Activated naive CD4-positive, alpha-beta T cell treated with anti-CD3 and anti-CD28 coated beads, Interleukin-2, amount 50 U/mL, for 24 hours (primary cell): ENCODE data around the gene AP3S2.
"Not testable (repeated sequence)": the region's sequence is repeated elsewhere in the genome, so short reads cannot be mapped to it uniquely, and the experiment has no call there.

ENCODE experiments used
- H3K27ac Mint-ChIP-seq: one replicate; pipeline ENCODE4 v1.8.0; 2021; ENCODE audit warnings: mild to moderate bottlenecking, mixed read lengths
- H3K27me3 Mint-ChIP-seq: one replicate; pipeline ENCODE4 v1.8.0; 2021; ENCODE audit warnings: mixed read lengths
- H3K36me3 Mint-ChIP-seq: one replicate; pipeline ENCODE4 v1.8.0; 2021; ENCODE audit warnings: mixed read lengths
- H3K4me1 Mint-ChIP-seq: one replicate; pipeline ENCODE4 v1.8.0; 2021; ENCODE audit warnings: mixed read lengths
- H3K4me3 Mint-ChIP-seq: one replicate; pipeline ENCODE4 v1.8.0; 2021; ENCODE audit warnings: mild to moderate bottlenecking, mixed read lengths
- H3K9me3 Mint-ChIP-seq: one replicate; pipeline ENCODE4 v1.8.0; 2021; ENCODE audit warnings: mixed read lengths

Gene AP3S2

DNA sequence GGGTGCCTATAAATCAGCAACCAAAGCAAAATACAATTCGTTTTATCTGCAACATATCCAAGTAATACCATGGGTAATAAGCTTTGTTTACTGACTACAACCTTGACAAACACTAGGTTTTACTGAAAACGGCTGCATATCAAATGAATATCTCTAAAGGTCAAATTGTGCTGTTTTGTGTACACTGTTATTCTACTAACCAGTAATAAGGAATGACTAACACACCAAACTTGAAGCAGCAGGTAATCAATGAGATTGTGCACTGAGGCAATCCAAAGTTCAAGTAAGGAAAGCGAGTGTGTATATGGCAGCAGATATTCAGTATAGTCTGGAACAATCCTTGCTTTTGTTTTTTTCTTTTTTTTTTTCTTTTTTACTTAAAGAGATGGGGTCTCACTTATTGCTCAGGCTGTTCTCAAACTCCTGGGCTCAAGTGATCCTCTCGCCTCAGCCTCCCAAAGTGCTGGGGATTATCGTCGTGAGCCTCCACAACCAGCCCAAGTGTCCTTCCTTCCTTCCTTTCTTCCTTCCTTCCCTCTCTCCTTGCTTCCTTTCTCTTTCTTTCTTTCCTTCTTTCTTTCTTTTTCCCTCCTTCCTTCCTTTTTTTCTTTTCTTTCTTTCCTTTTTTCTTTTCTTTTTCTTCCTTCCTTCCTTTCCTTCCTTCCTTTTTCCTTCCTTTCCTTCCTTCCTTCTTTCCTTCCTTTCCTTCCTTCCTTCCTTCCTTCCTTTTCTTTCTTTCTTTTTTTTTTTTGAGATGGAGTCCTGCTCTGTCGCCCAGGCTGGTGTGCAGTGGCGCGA lies 34.9 kb downstream of the AP3S2 start:
- Mint-ChIP-seq H3K4me1 (no peaks in the 10 kb centered on the region), H3K4me3 (no peak overlapping the region), H3K27me3 (no peaks in the 10 kb centered on the region), H3K27ac (peak overlapping the region; percentile 51), H3K36me3 (peaks cover 6% of the 10 kb centered on the region), H3K9me3 (no peaks in the 10 kb centered on the region)

DNA sequence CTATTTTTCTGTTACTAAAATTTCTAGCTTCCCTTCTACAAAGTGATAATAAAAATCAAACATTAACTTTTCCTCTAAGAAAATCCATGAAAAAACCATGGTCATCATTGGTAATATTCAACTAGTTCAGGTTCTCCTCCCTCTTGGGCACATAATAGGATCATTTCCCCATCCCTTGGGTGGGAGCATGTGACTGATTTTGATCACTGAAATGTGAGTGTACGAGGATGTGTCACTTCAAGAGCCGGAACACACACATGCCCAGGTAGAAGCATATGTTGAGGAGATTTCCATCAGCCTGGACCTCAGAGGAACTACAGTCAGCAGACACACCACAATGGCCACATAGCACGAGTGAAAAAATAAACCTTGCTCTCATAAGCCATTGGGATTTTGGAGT lies 36.1 kb downstream of the AP3S2 start:
- H3K4me1 Mint-ChIP-seq: no peaks in the 10 kb centered on the region
- H3K9me3 Mint-ChIP-seq: no peaks in the 10 kb centered on the region
- peaks cover 11% of the 10 kb centered on the region for H3K36me3 Mint-ChIP-seq
- no peaks in the 10 kb centered on the region for H3K27me3 Mint-ChIP-seq
- H3K4me3 Mint-ChIP-seq: no peak overlapping the region
- H3K27ac Mint-ChIP-seq: no peak overlapping the region

DNA sequence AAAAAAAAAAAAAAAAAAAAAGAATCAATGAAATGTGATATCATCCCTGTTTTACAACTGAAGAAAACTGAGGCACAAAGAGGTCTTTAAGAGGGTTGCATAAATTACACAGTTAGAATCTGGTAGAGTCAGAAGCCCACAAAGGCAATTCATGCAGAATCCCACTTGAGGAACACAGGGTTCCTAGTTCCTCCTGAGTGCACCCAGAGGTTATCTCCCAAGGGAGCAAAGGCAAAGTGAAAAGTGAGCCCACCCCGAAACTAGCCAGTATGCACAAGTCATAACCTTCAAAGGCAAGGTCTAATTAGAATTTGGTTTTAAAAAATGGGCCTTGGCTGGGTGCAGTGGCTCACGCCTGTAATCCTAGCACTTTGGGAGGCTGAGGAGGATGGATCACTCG lies 37.8 kb downstream of the AP3S2 start:
- no peaks in the 10 kb centered on the region for H3K9me3 Mint-ChIP-seq
- H3K4me3 Mint-ChIP-seq: no peak overlapping the region
- H3K36me3 Mint-ChIP-seq: peaks cover 17% of the 10 kb centered on the region
- no peak overlapping the region for H3K27ac Mint-ChIP-seq
- no peaks in the 10 kb centered on the region for H3K27me3 Mint-ChIP-seq
- no peaks in the 10 kb centered on the region for H3K4me1 Mint-ChIP-seq

DNA sequence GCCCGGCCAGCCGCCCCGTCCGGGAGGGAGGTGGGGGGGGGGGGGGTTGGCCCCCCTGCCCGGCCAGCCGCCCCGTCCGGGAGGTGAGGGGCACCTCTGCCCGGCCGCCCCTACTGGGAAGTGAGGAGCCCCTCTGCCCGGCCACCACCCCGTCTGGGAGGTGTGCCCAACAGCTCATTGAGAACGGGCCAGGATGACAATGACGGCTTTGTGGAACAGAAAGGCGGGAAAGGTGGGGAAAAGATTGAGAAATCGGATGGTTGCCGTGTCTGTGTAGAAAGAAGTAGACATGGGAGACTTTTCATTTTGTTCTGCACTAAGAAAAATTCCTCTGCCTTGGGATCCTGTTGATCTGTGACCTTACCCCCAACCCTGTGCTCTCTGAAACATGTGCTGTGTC lies 38.9 kb downstream of the AP3S2 start:
- H3K36me3 Mint-ChIP-seq: peaks cover 21% of the 10 kb centered on the region
- H3K4me1 Mint-ChIP-seq, H3K4me3 Mint-ChIP-seq, H3K27ac Mint-ChIP-seq, H3K9me3 Mint-ChIP-seq, H3K27me3 Mint-ChIP-seq: not testable (repeated sequence)

DNA sequence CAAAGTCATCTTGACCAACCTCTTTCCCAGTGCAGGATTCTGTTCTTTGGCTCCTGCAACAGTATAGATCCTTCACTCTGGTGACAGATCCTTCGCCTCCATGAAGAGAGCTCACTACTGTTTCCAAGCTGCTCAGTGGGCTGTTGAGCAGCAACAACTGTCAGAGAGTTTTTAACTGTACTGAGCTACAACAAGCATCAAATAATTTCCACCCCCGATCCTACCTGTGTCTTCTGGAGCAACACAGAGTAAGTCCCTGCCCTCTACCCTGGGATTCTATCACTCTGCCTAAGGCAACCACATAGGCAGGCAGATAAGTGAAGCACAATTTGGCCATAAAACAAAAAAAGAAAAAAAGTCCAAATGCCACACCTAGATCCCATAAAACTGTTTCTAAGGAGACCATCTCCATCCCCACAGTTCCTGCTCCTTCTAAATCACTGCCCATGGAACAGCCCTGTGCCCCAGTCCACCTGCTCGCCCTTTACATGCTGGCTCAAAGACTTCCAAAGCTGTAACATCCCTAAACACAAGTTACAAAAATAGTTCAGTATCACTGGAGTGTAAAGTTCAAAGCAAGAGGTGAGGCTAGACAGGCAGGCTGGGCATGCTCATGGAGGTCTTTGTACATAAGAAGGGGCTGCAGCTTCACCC lies 41.3 kb downstream of the AP3S2 start:
- no peaks in the 10 kb centered on the region for H3K4me1 Mint-ChIP-seq
- H3K9me3 Mint-ChIP-seq: no peaks in the 10 kb centered on the region
- no peaks in the 10 kb centered on the region for H3K27me3 Mint-ChIP-seq

DNA sequence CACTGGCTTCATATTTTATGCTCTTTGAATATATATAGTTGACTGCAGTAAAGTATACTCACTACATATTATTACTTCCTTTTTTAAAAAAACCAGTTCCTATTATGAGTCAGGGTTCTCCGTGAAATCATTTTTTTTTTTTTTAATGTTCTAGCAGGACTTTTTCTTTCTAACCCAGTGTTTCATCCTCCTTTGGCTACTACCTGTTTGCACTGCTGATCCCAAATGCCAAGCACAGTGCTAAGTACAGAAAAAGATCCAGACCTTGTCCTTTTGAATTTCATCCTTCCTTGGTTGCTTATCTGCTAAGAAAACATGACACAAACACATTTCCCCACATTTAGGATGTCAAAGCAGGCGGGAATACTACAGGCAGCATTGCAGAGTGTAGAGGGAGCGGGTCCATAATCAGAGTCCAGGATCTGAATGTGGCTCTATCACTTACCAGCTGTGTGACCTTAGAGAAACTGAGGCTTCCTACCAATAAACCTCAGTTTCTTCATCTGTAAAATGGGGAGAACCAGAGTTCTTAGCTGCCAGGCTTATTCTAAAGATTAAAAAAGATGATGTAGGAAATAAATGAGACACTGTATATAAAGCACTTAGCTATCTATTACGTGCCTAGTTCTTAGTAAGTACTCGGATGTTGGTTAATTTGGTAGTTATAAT lies 42.0 kb downstream of the AP3S2 start:
- peaks cover 24% of the 10 kb centered on the region for H3K36me3 Mint-ChIP-seq
- no peaks in the 10 kb centered on the region for H3K27me3 Mint-ChIP-seq
- H3K4me1 Mint-ChIP-seq: no peaks in the 10 kb centered on the region
- no peaks in the 10 kb centered on the region for H3K9me3 Mint-ChIP-seq
- no peak overlapping the region for H3K27ac Mint-ChIP-seq
- H3K4me3 Mint-ChIP-seq: no peak overlapping the region

More for the DNA sequence above, 41.3 kb downstream of the AP3S2 start:
- Mint-ChIP-seq H3K4me3 (no peak overlapping the region), H3K27ac (no peak overlapping the region), H3K36me3 (peaks cover 25% of the 10 kb centered on the region)

DNA sequence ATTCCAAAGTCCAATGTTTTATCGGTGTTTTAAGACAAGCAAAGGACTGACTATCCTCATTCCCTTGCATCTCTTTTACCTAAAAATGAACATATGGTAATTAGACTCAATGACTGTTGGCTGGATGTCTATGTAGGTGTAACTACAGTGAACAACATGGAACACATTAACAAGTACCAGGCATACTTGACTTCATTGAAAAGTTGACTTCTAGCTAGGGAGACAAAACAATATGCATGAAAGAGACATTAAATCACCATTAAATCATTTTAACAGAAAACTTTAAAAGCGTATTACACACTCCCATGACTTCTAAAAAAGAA lies 44.9 kb downstream of the AP3S2 start:
- Mint-ChIP-seq H3K27me3 (no peaks in the 10 kb centered on the region), H3K9me3 (no peaks in the 10 kb centered on the region), H3K4me3 (no peak overlapping the region), H3K4me1 (no peaks in the 10 kb centered on the region), H3K36me3 (peaks cover 29% of the 10 kb centered on the region), H3K27ac (no peak overlapping the region)

DNA sequence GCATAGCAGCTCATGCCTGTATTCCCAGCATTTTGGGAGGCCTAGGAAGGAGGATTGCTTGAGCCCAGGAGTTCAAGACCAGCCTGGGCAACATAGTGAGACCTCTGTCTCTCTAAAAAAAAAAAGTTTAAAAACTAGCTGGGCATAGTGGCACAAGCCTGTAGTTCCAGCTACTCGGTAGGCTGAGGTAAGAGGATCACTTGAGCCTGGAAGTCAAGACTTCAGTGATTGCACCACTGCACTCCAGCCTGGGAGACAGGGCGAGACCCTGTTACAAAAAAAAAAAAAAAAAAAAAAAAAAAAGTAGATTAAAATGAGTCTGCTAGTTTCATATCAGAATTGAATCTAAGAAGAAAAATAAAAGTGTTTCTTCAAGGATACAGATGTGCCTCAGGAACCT lies 46.7 kb downstream of the AP3S2 start:
- H3K27ac Mint-ChIP-seq: no peak overlapping the region
- H3K27me3 Mint-ChIP-seq: no peaks in the 10 kb centered on the region
- H3K4me1 Mint-ChIP-seq: peaks cover 2% of the 10 kb centered on the region
- H3K4me3 Mint-ChIP-seq: no peak overlapping the region
- H3K9me3 Mint-ChIP-seq: no peaks in the 10 kb centered on the region
- peaks cover 24% of the 10 kb centered on the region for H3K36me3 Mint-ChIP-seq

DNA sequence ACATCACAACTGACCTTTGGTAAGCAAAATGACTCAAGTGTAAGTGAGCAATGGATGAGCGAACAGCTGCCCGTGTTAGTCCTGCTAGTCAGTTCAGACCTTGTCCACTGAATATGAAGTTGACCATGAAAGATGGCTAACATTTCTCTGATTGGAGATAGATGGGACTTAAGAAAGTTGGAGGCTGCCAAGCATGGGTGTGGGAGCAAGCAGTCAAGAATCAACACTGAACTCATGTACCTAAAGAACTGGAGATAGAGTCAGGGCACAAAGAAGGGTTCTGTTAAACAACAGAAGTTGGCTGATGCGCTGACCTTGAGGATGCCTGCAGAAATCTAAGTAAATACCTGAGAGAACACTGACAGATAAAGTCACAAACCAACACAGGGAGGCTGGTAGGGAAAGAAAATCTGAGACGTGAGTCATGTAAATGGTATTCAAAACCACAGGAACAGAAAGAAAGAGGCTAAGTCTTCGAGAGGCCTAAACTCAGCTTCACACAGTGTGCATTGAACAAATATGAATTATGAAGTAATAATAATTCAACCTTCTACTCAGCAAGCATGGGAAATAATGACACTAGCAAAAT lies 48.4 kb downstream of the AP3S2 start:
- no peaks in the 10 kb centered on the region for H3K9me3 Mint-ChIP-seq

DNA sequence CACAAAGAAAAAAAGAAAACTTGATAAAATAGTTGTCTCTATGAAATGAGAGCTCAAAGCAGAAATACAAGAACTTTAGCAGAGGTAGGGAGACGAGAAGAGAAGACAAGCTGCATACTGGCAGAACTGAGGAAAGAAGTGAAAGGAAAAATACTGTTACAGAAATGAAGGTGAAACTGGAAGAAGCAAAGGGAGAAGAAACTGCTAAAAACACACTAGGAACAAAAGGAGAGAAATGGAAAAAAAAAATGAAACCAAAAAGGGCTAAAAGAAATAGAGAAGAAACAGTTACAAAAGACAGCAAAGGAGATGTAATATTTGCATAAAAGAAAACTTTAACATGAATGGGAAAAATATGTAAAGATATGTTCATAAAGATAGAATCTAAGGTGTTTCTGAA lies 51.8 kb downstream of the AP3S2 start:
- Mint-ChIP-seq H3K27me3 (no peaks in the 10 kb centered on the region), H3K4me1 (peaks cover 6% of the 10 kb centered on the region), H3K27ac (no peak overlapping the region), H3K36me3 (peaks cover 7% of the 10 kb centered on the region), H3K4me3 (no peak overlapping the region), H3K9me3 (no peaks in the 10 kb centered on the region)

More for the DNA sequence above, 48.4 kb downstream of the AP3S2 start:
- Mint-ChIP-seq H3K36me3 (peaks cover 19% of the 10 kb centered on the region), H3K4me3 (no peak overlapping the region), H3K27me3 (no peaks in the 10 kb centered on the region), H3K27ac (peak overlapping the region; percentile 5), H3K4me1 (peaks cover 6% of the 10 kb centered on the region)

DNA sequence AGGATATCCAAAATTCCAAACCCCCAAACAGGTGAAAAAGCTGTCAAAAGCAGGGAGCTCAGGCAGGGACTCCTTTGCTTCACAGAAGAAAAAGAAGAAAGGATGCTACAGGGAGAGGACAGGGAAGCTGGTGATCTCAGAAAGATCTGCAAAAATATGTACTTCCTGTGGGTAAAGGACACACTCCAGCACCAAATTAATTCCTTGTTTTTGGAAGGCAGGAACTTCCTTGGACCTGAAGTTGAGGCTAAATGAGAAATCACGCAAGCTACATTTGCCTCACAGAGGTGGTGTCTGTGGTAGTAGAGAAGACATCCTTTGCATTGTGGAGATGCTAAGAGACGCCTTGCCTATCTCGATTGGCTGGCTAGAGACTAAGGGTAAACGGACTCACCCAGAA lies 52.5 kb downstream of the AP3S2 start:
- H3K4me3 Mint-ChIP-seq: no peak overlapping the region
- no peak overlapping the region for H3K27ac Mint-ChIP-seq
- peaks cover 10% of the 10 kb centered on the region for H3K36me3 Mint-ChIP-seq

DNA sequence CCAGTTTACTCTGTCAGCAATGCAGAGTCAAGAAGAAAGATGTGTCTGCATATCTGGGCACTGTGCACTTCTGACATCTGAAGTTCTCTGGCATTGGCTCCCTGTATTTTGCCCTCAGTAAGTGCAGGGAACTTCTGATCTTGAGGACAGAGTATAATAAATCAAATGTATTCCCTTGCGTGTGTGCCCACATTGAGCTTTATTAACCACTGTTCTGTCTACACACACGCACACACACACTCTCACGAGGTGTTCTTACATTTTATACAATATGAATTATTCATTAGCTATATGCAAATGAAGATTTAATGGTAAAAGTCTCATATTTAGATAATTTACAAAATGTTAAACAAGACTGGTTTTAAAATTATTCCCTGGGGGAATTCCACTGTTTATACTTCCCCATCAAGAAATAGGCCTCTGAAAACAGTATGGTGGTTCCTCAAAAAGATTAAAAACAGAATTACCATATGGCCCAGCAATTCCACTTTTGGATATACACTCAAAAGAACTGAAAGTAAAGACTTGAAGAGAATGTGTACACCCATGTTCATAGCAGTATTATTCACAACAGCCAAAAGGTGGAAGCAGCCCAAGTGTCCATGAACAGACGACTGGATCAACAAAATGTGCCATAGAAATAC lies 54.5 kb downstream of the AP3S2 start:
- Mint-ChIP-seq H3K4me3 (no peak overlapping the region), H3K36me3 (peaks cover 8% of the 10 kb centered on the region), H3K4me1 (peaks cover 6% of the 10 kb centered on the region)

More for the DNA sequence above, 52.5 kb downstream of the AP3S2 start:
- Mint-ChIP-seq H3K4me1 (peaks cover 6% of the 10 kb centered on the region), H3K9me3 (no peaks in the 10 kb centered on the region), H3K27me3 (no peaks in the 10 kb centered on the region)

DNA sequence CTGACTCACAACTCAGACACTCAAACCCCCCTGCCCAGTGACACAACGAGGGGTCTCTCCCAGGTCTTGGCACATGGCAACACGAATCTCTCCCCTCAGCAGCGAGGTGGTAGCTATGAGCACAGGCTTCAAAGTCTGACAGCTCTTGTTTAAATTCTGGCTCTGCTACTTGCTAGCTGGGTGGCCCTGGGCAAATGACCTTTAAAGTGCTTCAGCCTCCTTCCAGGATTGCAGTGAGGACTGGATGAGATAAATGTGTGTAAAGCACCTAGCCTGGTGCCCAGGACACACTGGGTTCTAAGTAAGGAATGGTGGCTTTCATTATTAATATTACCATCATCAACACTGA lies 56.0 kb downstream of the AP3S2 start:
- Mint-ChIP-seq H3K9me3 (no peaks in the 10 kb centered on the region), H3K27me3 (no peaks in the 10 kb centered on the region), H3K4me1 (peaks cover 6% of the 10 kb centered on the region), H3K36me3 (peaks cover 11% of the 10 kb centered on the region), H3K27ac (no peak overlapping the region), H3K4me3 (no peak overlapping the region)

More for the DNA sequence above, 54.5 kb downstream of the AP3S2 start:
- H3K27ac Mint-ChIP-seq: no peak overlapping the region
- H3K27me3 Mint-ChIP-seq: no peaks in the 10 kb centered on the region
- no peaks in the 10 kb centered on the region for H3K9me3 Mint-ChIP-seq

DNA sequence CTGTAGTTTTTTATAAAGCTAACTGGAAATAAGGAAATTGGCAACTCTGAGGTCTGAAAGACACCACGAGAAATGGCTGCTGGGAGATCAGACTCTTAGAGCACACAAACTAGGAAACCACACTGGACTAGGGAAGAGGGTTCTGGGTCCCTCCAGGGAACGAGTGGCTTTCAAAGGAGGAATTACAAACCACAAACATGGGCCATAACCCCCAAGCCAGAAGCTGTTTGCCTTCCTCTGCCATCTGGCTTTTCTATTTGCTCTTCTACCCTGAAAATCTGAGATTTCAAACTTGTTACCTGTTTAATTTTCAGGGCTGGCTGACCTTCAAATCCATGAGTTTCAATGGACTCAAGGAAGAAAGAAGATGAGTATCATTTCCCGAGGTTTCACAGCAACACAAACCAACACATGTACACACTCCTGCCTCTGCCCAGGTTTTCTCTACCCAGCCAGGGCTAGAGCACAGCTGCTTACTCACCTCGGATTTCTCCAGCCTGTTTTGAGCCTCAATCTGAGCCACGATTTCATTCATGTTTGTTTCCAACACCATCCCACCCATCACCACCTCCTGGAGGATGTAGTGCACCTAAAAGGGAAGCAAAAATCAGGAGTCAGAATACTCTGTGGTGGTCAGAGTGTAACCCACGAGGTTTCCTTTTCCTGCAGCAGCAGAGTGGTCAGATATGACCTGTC lies 56.5 kb downstream of the AP3S2 start:
- Mint-ChIP-seq H3K4me1 (peaks cover 6% of the 10 kb centered on the region), H3K27me3 (no peaks in the 10 kb centered on the region), H3K27ac (no peak overlapping the region), H3K9me3 (no peaks in the 10 kb centered on the region), H3K4me3 (no peak overlapping the region), H3K36me3 (peaks cover 11% of the 10 kb centered on the region)
